Measurements from ENCODE around the gene ITGA6.

ITGA6 gene

GRCh38 chr2:172478353-172478752 is 51.0 kb downstream of the ITGA6 start:
- no peak for TF ChIP-seq POLR2A (IDR thresholded peaks at IDR 0.05; ENCODE audit: low read length)
- TF ChIP-seq GATA1 (IDR thresholded peaks at IDR 0.05; ENCODE audit: low read depth, low read length), result no peak
- DNase-seq, result no peak

- TF ChIP-seq GATA1 (IDR thresholded peaks at IDR 0.05; ENCODE audit: low read depth, low read length) (no peak), POLR2A (IDR thresholded peaks at IDR 0.05; ENCODE audit: low read length) (no peak)
- DNase-seq, result no peak
Observed at GRCh38 chr2:172480301-172481218, 53.2 kb downstream of the ITGA6 start.

GRCh38 chr2:172481507-172482262 is 54.3 kb downstream of the ITGA6 start:
- TF ChIP-seq GATA1 (IDR thresholded peaks at IDR 0.05; ENCODE audit: low read depth, low read length), result no peak
- no peak for TF ChIP-seq POLR2A (IDR thresholded peaks at IDR 0.05; ENCODE audit: low read length)
- DNase-seq, result no peak

GRCh38 chr2:172484253-172484652 is 56.9 kb downstream of the ITGA6 start:
- TF ChIP-seq GATA1 (IDR thresholded peaks at IDR 0.05; ENCODE audit: low read depth, low read length), result no peak
- TF ChIP-seq POLR2A (IDR thresholded peaks at IDR 0.05; ENCODE audit: low read length), result no peak
- peak in 1 of 2 experiments; percentile 5 for DNase-seq

GRCh38 chr2:172484706-172485105 is 57.3 kb downstream of the ITGA6 start:
- no peak for DNase-seq
- TF ChIP-seq GATA1 (IDR thresholded peaks at IDR 0.05; ENCODE audit: low read depth, low read length) (no peak), POLR2A (IDR thresholded peaks at IDR 0.05; ENCODE audit: low read length) (no peak)

GRCh38 chr2:172488556-172488955 is 61.2 kb downstream of the ITGA6 start:
- DNase-seq, result no peak
- no peak for TF ChIP-seq POLR2A (IDR thresholded peaks at IDR 0.05; ENCODE audit: low read length)
- TF ChIP-seq GATA1 (IDR thresholded peaks at IDR 0.05; ENCODE audit: low read depth, low read length), result no peak

GRCh38 chr2:172489681-172490080 is 62.3 kb downstream of the ITGA6 start:
- peak in 1 of 2 experiments; percentile 36 for DNase-seq
- TF ChIP-seq GATA1 (IDR thresholded peaks at IDR 0.05; ENCODE audit: low read depth, low read length), result no peak
- TF ChIP-seq POLR2A (IDR thresholded peaks at IDR 0.05; ENCODE audit: low read length), result no peak

- TF ChIP-seq GATA1 (IDR thresholded peaks at IDR 0.05; ENCODE audit: low read depth, low read length) (no peak), POLR2A (IDR thresholded peaks at IDR 0.05; ENCODE audit: low read length) (no peak)
- DNase-seq, result no peak
Observed at GRCh38 chr2:172496160-172496608, 68.8 kb downstream of the ITGA6 start.

GRCh38 chr2:172507199-172507598 is 79.8 kb downstream of the ITGA6 start:
- DNase-seq, result no peak
- TF ChIP-seq GATA1 (IDR thresholded peaks at IDR 0.05; ENCODE audit: low read depth, low read length) (no peak), POLR2A (IDR thresholded peaks at IDR 0.05; ENCODE audit: low read length) (no peak)

- no peak for DNase-seq
- TF ChIP-seq GATA1 (IDR thresholded peaks at IDR 0.05; ENCODE audit: low read depth, low read length) (no peak), POLR2A (IDR thresholded peaks at IDR 0.05; ENCODE audit: low read length) (no peak)
Observed at GRCh38 chr2:172510088-172510487, 82.7 kb downstream of the ITGA6 start.

- TF ChIP-seq GATA1 (IDR thresholded peaks at IDR 0.05; ENCODE audit: low read depth, low read length) (no peak), POLR2A (IDR thresholded peaks at IDR 0.05; ENCODE audit: low read length) (no peak)
- no peak for DNase-seq
Observed at GRCh38 chr2:172510548-172510947, 83.2 kb downstream of the ITGA6 start.

- no peak for DNase-seq
- TF ChIP-seq GATA1 (IDR thresholded peaks at IDR 0.05; ENCODE audit: low read depth, low read length) (no peak), POLR2A (IDR thresholded peaks at IDR 0.05; ENCODE audit: low read length) (no peak)
Observed at GRCh38 chr2:172512810-172513523, 85.6 kb downstream of the ITGA6 start.

- no peak for DNase-seq
- TF ChIP-seq GATA1 (IDR thresholded peaks at IDR 0.05; ENCODE audit: low read depth, low read length) (no peak), POLR2A (IDR thresholded peaks at IDR 0.05; ENCODE audit: low read length) (no peak)
Observed at GRCh38 chr2:172513524-172513900, 86.1 kb downstream of the ITGA6 start.

Measured in erythroblast (primary cell).